Measurements from ENCODE around the gene FGF8. TPM values are rescaled to one million over a fixed set of nuclear protein-coding genes. Genes with fewer than 3 reads are reported as not detected.

FGF8 gene
- total and polyA plus RNA-seq, 9 of the 15 experiments (the other 6 are each of a cell fraction or from before 2014, with no cell fraction given) = 0.13 to 0.82 (median 0.37) TPM; not detected in 5

DNA sequence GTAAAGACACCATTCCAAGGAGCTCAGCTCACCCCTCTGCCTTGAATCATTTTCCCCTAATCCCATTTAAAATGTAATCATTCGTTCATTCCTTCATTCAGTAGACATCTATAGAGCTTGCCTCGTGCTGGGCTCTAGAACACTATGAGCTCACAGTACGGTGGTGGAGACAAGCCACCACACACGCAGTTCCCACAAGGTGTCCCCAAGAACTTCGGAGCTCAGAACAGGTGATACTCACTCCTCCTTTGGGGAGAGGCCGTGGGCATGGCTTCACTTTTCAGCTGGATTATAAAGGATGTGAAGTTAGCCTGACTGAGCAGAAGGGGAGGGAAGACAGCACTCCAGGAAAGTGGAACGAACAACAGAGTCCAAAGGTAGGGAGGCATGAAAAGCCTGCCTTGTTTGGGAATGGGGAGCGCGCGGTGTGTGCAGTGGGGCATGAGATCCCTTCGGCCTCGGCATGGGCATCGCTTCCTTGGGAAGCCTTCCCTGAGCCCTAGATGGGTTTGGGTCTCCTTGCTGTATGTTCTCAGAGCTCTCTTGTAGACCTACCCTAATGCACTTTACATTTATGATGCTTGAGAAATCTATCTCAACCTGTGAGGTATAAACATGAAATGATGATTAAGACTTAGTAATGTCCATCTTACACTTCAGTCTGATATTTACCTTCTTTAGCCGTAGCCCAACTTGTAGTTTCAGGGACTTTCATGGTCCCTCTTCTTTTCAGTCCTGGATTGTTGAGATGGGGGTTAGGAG is 43.1 kb upstream of the FGF8 start (continued):
- TF ChIP-seq, protein P1, sequence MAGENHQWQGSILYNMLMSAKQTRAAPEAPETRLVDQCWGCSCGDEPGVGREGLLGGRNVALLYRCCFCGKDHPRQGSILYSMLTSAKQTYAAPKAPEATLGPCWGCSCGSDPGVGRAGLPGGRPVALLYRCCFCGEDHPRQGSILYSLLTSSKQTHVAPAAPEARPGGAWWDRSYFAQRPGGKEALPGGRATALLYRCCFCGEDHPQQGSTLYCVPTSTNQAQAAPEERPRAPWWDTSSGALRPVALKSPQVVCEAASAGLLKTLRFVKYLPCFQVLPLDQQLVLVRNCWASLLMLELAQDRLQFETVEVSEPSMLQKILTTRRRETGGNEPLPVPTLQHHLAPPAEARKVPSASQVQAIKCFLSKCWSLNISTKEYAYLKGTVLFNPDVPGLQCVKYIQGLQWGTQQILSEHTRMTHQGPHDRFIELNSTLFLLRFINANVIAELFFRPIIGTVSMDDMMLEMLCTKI (IDR thresholded peaks at IDR 0.05; ENCODE audit: partially characterized antibody) = no peak
- TF ChIP-seq, protein P2, sequence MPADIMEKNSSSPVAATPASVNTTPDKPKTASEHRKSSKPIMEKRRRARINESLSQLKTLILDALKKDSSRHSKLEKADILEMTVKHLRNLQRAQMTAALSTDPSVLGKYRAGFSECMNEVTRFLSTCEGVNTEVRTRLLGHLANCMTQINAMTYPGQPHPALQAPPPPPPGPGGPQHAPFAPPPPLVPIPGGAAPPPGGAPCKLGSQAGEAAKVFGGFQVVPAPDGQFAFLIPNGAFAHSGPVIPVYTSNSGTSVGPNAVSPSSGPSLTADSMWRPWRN (IDR thresholded peaks at IDR 0.05; ENCODE audit: low read depth) = no peak
- TF ChIP-seq, protein P3, sequence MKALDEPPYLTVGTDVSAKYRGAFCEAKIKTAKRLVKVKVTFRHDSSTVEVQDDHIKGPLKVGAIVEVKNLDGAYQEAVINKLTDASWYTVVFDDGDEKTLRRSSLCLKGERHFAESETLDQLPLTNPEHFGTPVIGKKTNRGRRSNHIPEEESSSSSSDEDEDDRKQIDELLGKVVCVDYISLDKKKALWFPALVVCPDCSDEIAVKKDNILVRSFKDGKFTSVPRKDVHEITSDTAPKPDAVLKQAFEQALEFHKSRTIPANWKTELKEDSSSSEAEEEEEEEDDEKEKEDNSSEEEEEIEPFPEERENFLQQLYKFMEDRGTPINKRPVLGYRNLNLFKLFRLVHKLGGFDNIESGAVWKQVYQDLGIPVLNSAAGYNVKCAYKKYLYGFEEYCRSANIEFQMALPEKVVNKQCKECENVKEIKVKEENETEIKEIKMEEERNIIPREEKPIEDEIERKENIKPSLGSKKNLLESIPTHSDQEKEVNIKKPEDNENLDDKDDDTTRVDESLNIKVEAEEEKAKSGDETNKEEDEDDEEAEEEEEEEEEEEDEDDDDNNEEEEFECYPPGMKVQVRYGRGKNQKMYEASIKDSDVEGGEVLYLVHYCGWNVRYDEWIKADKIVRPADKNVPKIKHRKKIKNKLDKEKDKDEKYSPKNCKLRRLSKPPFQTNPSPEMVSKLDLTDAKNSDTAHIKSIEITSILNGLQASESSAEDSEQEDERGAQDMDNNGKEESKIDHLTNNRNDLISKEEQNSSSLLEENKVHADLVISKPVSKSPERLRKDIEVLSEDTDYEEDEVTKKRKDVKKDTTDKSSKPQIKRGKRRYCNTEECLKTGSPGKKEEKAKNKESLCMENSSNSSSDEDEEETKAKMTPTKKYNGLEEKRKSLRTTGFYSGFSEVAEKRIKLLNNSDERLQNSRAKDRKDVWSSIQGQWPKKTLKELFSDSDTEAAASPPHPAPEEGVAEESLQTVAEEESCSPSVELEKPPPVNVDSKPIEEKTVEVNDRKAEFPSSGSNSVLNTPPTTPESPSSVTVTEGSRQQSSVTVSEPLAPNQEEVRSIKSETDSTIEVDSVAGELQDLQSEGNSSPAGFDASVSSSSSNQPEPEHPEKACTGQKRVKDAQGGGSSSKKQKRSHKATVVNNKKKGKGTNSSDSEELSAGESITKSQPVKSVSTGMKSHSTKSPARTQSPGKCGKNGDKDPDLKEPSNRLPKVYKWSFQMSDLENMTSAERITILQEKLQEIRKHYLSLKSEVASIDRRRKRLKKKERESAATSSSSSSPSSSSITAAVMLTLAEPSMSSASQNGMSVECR (CRISPR knock-in tag; IDR thresholded peaks at IDR 0.05) = 0 out of 2 replicates have a peak, but pooled peaks have one; percentile 12
- TF ChIP-seq MAX (CRISPR knock-in tag; IDR thresholded peaks at IDR 0.05) = peak; percentile 80
- TF ChIP-seq CBFB (CRISPR knock-in tag; IDR thresholded peaks at IDR 0.05) = 0 out of 2 replicates have a peak, but pooled peaks have one; percentile 46
- peak; percentile 33; the same call in 1 of the 2 replicates for TF ChIP-seq ZFX (CRISPR knock-in tag; IDR thresholded peaks at IDR 0.05)
- TF ChIP-seq ZNF384 (IDR thresholded peaks at IDR 0.05; ENCODE audit: low read depth, low read length) = peak; percentile 59; the same call in 1 of the 2 replicates
- 0 out of 3 replicates have a peak, but pooled peaks of 1 of the 2 experiments have one; percentile 13 for TF ChIP-seq CBX3 (IDR thresholded peaks at IDR 0.05; ENCODE audit: borderline replicate concordance in 1 of 2, low read length in 2 of 2)

All from K562 (cell line).